ENCODE data around the gene GIPC1. TPM values are rescaled to one million over a fixed set of nuclear protein-coding genes. Genes with fewer than 3 reads are reported as not detected.
"Not testable (repeated sequence)": the region's sequence is repeated elsewhere in the genome, so short reads cannot be mapped to it uniquely, and the experiment has no call there.

GIPC1 gene
- total RNA-seq, 1 experiment from 2014 or later = 59.4 TPM

DNA sequence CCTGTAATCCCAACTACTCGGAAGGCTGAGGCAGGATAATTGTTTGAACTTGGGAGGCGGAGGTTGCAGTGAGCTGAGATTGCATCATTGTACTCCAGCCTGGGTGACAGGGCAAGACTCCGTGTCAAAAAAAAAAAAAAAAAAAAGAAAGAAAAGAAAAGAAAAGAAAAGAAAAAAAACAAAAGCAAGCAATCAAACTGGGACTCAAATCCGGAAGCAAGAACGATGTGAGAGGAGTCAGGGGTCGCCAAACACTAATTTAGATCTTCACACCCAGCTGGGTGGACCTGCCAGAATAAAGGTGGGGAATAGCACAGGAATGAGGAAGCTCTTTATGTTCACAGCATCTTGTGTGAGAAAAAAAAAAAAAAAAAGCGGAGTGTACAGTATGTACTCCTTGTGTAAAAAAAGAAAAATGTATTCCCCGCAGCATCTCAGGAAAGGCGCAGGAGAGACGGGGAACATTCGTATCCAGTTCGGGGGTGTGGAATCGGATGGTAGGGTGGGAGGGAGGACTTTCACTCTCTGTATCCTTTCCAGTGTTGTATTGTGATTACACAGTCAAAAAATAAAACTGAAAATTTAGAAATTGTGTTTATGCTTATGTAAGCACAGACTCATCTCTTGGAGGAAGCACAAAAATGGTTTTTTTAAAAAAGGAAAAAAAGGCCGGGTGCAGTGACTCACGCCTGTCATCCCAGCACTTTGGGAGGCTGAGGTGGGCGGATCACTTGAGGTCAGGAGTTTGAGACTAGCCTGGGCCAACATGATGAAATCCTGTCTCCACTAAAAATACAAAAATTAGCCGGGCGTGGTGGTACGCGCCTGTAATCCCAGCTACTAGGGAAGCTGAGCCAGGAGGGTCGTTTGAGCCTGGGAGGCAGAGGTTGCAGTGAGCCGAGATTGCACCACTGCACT lies 14.6 kb upstream of the GIPC1 start:
- H3K27me3 ChIP-seq (replicated peaks; ENCODE audit: insufficient read depth, low read depth, low read length, poor library complexity) = no peaks in the 10 kb centered on the region
- no peaks in the 10 kb centered on the region for H3K9me3 ChIP-seq (ENCODE audit: low read depth, low read length, poor library complexity, severe bottlenecking)
- CTCF ChIA-PET = interaction anchor here (0.6 kb wide), 1 partner anchor 288 kb away, joined by 6 read pairs; no protein-coding TSS in a partner anchor
- intact Hi-C loops (cut with micrococcal nuclease; ENCODE audit: unreplicated experiment) = no loop called here
- peaks cover 20% of the 10 kb centered on the region for H3K36me3 ChIP-seq (ENCODE audit: insufficient read depth, low read length, poor library complexity, severe bottlenecking)
- H3K27ac ChIP-seq (ENCODE audit: low read depth, low read length, poor library complexity, severe bottlenecking) = no peak overlapping the region
- H3K4me1 ChIP-seq (ENCODE audit: insufficient read depth, low read length, poor library complexity, severe bottlenecking) = no peaks in the 10 kb centered on the region
- TF ChIP-seq, protein P1, sequence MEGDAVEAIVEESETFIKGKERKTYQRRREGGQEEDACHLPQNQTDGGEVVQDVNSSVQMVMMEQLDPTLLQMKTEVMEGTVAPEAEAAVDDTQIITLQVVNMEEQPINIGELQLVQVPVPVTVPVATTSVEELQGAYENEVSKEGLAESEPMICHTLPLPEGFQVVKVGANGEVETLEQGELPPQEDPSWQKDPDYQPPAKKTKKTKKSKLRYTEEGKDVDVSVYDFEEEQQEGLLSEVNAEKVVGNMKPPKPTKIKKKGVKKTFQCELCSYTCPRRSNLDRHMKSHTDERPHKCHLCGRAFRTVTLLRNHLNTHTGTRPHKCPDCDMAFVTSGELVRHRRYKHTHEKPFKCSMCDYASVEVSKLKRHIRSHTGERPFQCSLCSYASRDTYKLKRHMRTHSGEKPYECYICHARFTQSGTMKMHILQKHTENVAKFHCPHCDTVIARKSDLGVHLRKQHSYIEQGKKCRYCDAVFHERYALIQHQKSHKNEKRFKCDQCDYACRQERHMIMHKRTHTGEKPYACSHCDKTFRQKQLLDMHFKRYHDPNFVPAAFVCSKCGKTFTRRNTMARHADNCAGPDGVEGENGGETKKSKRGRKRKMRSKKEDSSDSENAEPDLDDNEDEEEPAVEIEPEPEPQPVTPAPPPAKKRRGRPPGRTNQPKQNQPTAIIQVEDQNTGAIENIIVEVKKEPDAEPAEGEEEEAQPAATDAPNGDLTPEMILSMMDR (conservative IDR thresholded peaks at IDR 0.05; ENCODE audit: low read depth, low read length) = no peak
- TF ChIP-seq EZH2 (IDR thresholded peaks at IDR 0.05; ENCODE audit: borderline replicate concordance, low read depth, low read length, poor library complexity, severe bottlenecking) = no peak
- no peak for DNase-seq (ENCODE audit: low spot score)
- H3K4me3 ChIP-seq (ENCODE audit: low read depth, low read length, poor library complexity, severe bottlenecking) = no peak overlapping the region
- POLR2A ChIA-PET (ENCODE audit: low non-redundant PET) = interaction anchor here (0.8 kb wide), 1 partner anchor 841 kb away, joined by 17 read pairs; no protein-coding TSS in a partner anchor
- no TSS peak for BruUV-seq (replicated peaks)

DNA sequence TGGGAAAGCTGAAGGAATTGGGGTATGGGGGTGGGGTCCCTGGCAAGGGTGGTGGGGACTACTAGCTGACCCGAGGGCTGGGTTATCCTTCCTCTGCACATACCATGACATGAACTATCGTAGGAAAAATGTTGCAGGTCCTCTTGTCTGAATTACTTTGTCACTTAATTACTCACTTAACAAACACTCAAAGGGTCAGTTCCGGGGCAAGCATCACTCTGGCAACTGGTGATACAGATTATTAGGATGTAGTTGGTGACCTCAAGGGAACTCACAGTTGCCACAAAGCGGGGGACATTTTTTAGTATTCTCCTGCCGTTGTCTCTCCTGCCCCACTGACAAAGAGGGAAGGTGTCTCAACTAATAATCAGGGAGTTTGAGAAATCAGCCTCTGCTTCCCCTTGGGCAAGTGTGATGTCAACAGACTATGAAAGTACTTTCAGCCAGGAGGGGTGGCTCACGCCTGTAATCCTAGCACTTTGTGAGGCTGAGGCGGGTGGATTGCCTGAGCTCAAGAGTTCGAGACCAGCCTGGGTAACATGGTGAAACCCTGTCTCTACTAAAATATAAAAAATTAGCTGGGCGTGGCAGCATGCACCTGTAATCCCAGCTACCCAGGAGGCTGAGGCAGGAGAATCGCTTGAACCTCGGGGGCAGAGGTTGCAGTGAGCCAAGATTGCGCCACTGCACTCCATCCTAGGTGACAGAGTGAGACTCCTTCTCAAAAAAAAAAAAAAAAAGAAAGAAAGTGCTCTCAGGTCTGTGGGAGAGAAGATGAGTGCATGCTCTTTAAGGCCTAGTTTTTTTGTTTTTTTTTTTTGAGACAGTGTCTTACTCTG lies 12.0 kb upstream of the GIPC1 start:
- no peaks in the 10 kb centered on the region for H3K9me3 ChIP-seq (ENCODE audit: low read depth, low read length, poor library complexity, severe bottlenecking)
- no peak for TF ChIP-seq EZH2 (IDR thresholded peaks at IDR 0.05; ENCODE audit: borderline replicate concordance, low read depth, low read length, poor library complexity, severe bottlenecking)
- TF ChIP-seq, protein P1 (conservative IDR thresholded peaks at IDR 0.05; ENCODE audit: low read depth, low read length) = no peak
- DNase-seq (ENCODE audit: low spot score) = no peak
- no peak overlapping the region for H3K4me3 ChIP-seq (ENCODE audit: low read depth, low read length, poor library complexity, severe bottlenecking)
- H3K36me3 ChIP-seq (ENCODE audit: insufficient read depth, low read length, poor library complexity, severe bottlenecking) = no peaks in the 10 kb centered on the region
- ChIA-PET POLR2A (ENCODE audit: low non-redundant PET) (no interaction called here), CTCF (interaction anchor here (0.5 kb wide), 1 partner anchor 100 kb away, joined by 3 read pairs; no protein-coding TSS in a partner anchor)
- intact Hi-C loops (cut with micrococcal nuclease; ENCODE audit: unreplicated experiment) = no loop called here
- H3K4me1 ChIP-seq (ENCODE audit: insufficient read depth, low read length, poor library complexity, severe bottlenecking) = no peaks in the 10 kb centered on the region
- BruUV-seq (replicated peaks) = no TSS peak
- no peak overlapping the region for H3K27ac ChIP-seq (ENCODE audit: low read depth, low read length, poor library complexity, severe bottlenecking)
- no peaks in the 10 kb centered on the region for H3K27me3 ChIP-seq (replicated peaks; ENCODE audit: insufficient read depth, low read depth, low read length, poor library complexity)

DNA sequence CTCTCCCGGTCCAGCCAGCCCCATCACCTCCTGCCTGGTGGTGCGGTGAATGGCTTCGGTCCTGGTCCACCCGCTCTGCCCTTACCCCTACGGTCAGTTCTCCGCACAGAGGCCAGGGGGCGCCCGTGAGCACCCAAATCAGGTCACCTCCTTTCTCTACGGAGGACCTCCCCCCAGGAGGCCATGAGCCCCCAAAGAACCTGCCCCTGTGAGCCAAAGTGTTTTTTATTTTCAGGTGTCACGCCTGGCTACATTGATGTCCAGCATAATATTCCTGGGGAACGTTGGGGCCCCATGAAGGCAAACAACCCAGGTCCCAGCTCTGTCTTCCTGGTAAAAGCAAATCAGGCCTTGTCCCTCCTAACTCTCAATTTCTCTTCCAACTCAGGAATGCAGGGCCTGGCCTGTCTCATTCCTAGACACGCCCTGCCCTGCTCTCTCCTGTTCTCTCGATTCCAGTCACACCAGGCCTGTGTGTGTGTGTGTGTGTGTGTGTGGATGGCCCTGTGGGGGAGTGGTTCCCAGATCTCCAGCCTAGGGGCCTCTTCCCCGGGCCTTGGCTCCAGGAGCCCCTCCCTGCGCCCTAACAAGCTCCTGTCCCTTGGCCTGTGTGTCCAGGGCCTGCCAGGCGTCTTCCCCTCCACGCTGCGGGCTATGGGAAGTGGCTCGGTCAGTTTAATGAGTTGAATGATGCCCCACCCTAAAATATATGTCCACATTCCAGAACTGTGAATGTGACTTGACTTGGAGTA lies 9.7 kb upstream of the GIPC1 start:
- intact Hi-C loops (cut with micrococcal nuclease; ENCODE audit: unreplicated experiment) = no loop called here
- H3K4me1 ChIP-seq (ENCODE audit: insufficient read depth, low read length, poor library complexity, severe bottlenecking) = no peaks in the 10 kb centered on the region
- H3K27me3 ChIP-seq (replicated peaks; ENCODE audit: insufficient read depth, low read depth, low read length, poor library complexity) = no peaks in the 10 kb centered on the region
- peak; percentile 56 for DNase-seq (ENCODE audit: low spot score)
- CTCF ChIA-PET = interaction anchor here (0.6 kb wide), 1 partner anchor 52 kb away, joined by 3 read pairs; no protein-coding TSS in a partner anchor
- no peak overlapping the region for H3K27ac ChIP-seq (ENCODE audit: low read depth, low read length, poor library complexity, severe bottlenecking)
- no peaks in the 10 kb centered on the region for H3K9me3 ChIP-seq (ENCODE audit: low read depth, low read length, poor library complexity, severe bottlenecking)
- POLR2A ChIA-PET (ENCODE audit: low non-redundant PET) = no interaction called here
- no TSS peak for BruUV-seq (replicated peaks)
- no peak overlapping the region for H3K4me3 ChIP-seq (ENCODE audit: low read depth, low read length, poor library complexity, severe bottlenecking)
- TF ChIP-seq EZH2 (IDR thresholded peaks at IDR 0.05; ENCODE audit: borderline replicate concordance, low read depth, low read length, poor library complexity, severe bottlenecking) = no peak
- TF ChIP-seq, protein P1 (conservative IDR thresholded peaks at IDR 0.05; ENCODE audit: low read depth, low read length) = peak; percentile 88
- H3K36me3 ChIP-seq (ENCODE audit: insufficient read depth, low read length, poor library complexity, severe bottlenecking) = no peaks in the 10 kb centered on the region

DNA sequence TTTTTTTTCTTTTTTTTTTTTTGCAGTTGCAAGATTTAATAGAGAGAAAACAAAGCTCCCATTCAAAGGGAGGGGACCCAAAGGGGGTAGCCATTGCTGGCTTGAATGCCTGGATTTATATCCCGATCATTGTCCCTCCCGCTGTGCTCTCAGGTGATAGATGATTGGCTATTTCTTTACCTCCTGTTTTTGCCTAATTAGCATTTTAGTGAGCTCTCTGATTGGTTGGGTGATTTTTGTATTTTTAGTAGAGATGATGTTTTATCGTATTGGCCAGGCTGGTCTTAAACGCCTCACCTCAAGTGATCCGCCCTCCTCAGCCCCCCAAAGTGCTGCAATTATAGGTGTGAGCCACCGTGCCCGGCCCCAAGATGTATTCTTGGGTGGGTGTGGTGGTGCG lies 8.6 kb upstream of the GIPC1 start:
- DNase-seq (ENCODE audit: low spot score); POLR2A ChIA-PET (ENCODE audit: low non-redundant PET); H3K27me3 ChIP-seq (replicated peaks; ENCODE audit: insufficient read depth, low read depth, low read length, poor library complexity); BruUV-seq (replicated peaks); H3K27ac ChIP-seq (ENCODE audit: low read depth, low read length, poor library complexity, severe bottlenecking); H3K4me1 ChIP-seq (ENCODE audit: insufficient read depth, low read length, poor library complexity, severe bottlenecking); intact Hi-C loops (cut with micrococcal nuclease; ENCODE audit: unreplicated experiment); H3K36me3 ChIP-seq (ENCODE audit: insufficient read depth, low read length, poor library complexity, severe bottlenecking); H3K4me3 ChIP-seq (ENCODE audit: low read depth, low read length, poor library complexity, severe bottlenecking); H3K9me3 ChIP-seq (ENCODE audit: low read depth, low read length, poor library complexity, severe bottlenecking): not testable (repeated sequence)
- CTCF ChIA-PET = interaction anchor here (0.6 to 0.7 kb wide), 2 partner anchors 24 to 1597 kb away, joined by 3 to 5 read pairs; no protein-coding TSS in a partner anchor

Data from A673 (cell line).